Ovary (tissue), 9 donors: ENCODE results near the gene CCDC185. TPM values are rescaled to one million over a fixed set of nuclear protein-coding genes. Genes with fewer than 3 reads are reported as not detected.

Experiments used
- DNase-seq, 5 donors: peaks; one replicate each; pipeline ENCODE4 v3.0.0-alpha.2; 2019 to 2020
- H3K27ac ChIP-seq, 2 donors: fragments of 200-600 bp; one replicate each; pipeline versions ENCODE4 v1.5.1 to v1.8.0; 2019 to 2022
- H3K27me3 ChIP-seq: fragments of 200-600 bp; one replicate; pipeline ENCODE4 v1.8.0; 2022
- H3K36me3 ChIP-seq: fragments of 200-600 bp; sonication (generic); one replicate; pipeline ENCODE4 v1.5.1; 2019
- H3K4me1 ChIP-seq: one replicate; pipeline ENCODE4 v1.8.1; 2013; ENCODE audit warnings: mild to moderate bottlenecking, moderate library complexity; ENCODE audit not compliant: insufficient read depth
- H3K4me3 ChIP-seq: fragments of 200-600 bp; sonication (generic); one replicate; pipeline ENCODE4 v1.5.1; 2017
- H3K9me3 ChIP-seq, 2 donors: fragments of 200-600 bp in 1 of 2; sonication (generic) in 1 of 2; one replicate each; pipeline versions ENCODE4 v1.5.1 to v1.8.1; 2013 to 2019; ENCODE audit warnings: mild to moderate bottlenecking in 1 of 2, moderate library complexity in 1 of 2
- EP300 ChIP-seq: sonication (generic); formaldehyde crosslinking; IDR thresholded peaks from one replicate; pipeline ENCODE4 v1.6.1; 2017; ENCODE audit warnings: antibody characterized with exemption
- POLR2A ChIP-seq: fragments of 450-650 bp; IDR thresholded peaks from one replicate; pipeline ENCODE4 v1.6.1; 2017; ENCODE audit warnings: antibody characterized with exemption, mild to moderate bottlenecking, moderate library complexity
- WGBS, 3 donors: extraction: QIAGEN DNeasy Blood & Tissue Kit in 1 of 3; methylation state at CpG; one replicate each; pipeline versions ENCODE4 v1.1.5 to v1.1.7; 2013 to 2017; 5-methylcytosine and 5-hydroxymethylcytosine counted together
- intact Hi-C, 4 donors: fragments of 100-400 bp; cut with DNase I; formaldehyde crosslinking; loops; one replicate each; pipeline versions ENCODE4 v1.11.0 to v1.15.1; 2022 to 2023
- polyA plus RNA-seq, 2 donors: library from polyadenylated mRNA; stranded (reverse); fragments of 200-250 nt in 1 of 2; fragments of 350-450 nt in 1 of 2; fragmentation: Illumina TruSeq in 1 of 2; extraction: RNeasy Lipid Tissue Mini Kit (QIAGEN cat#74804) in 1 of 2; gene quantifications; one replicate each; pipeline ENCODE4 v1.2.3, GENCODE V29; 2013 to 2014
- total RNA-seq, 7 donors: library from RNA; depleted of rRNA in 2 of 7; stranded (reverse); fragments of >200 nt in 2 of 7; fragmentation: NEBNext Ultra II Directional in 3 of 7; extraction: Animal tissue kit (Norgen Biotek cat#: 25700) in 3 of 7; gene quantifications; one replicate each; pipeline versions ENCODE4 v1.1.0 to v1.2.4, GENCODE V29; 2016 to 2023
- TF ChIP-seq, protein P1 (sequence below), 3 donors: fragments of 450-650 bp in 2 of 3; fragments of 200-600 bp in 1 of 3; IDR thresholded peaks; one replicate each; pipeline versions ENCODE4 v1.5.1 to v1.8.0; 2016 to 2022; ENCODE audit warnings: antibody characterized with exemption in 3 of 3, mild to moderate bottlenecking in 1 of 3
- donor health status: DM: no; HTN: no; CAD: no; lungs with moderate emphysema.
- donor health status: DM: no; HTN: no; CAD: no.
- donor health status: Bipolar disorder and iron deficiency.
- donor health status: DM: yes; HTN: yes; CAD: no.
- donor health status: DM: no; HTN: no; CAD: no.
- donor health status: DM: yes; HTN: yes; CAD: no.

CCDC185 gene
- total and polyA plus RNA-seq, 9 donors: not detected

DNA sequence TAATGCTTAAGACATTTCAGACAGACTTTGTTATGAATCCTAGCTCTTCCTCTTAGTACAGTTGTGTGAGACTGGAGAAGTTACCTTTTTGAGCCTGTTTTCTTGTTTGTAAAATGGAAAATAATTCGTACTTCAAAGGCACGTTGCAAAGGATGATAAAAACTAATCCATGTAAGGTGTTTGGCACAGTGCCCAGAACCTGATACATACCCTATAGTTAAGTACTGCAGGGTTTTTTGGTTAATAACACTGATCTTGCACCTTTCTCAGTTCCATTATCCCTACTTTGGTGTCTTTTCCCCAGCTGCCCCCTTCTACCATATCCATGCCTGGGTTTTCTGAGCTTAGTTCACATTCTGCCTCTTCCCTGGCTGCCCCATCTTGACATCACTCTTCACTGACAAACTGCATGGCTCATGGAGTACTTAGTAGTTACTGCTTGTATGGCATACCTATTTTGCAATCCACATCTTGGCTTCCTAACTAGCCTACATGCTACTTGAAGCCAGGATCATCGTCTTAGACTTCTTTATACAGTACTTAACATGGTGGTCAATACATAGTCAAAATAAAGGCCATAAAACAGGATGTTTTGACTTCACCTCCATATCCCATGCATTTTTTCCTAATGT, 10.1 kb downstream of the CCDC185 start:
- no peaks in the 10 kb centered on the region for H3K36me3 ChIP-seq
- 59 to 61% (median 59%) methylated on average over 3 of the region's 3 CpGs for WGBS, 3 donors
- no peak for DNase-seq
- H3K27ac ChIP-seq: no peak overlapping the region
- no peaks in the 10 kb centered on the region for H3K27me3 ChIP-seq
- no peak for TF ChIP-seq POLR2A
- intact Hi-C loops: no loop called here
- H3K4me1 ChIP-seq: no peaks in the 10 kb centered on the region
- H3K9me3 ChIP-seq: peaks cover 0 to 3% of the 10 kb centered on the region in 2 donors
- H3K4me3 ChIP-seq: no peak overlapping the region

DNA sequence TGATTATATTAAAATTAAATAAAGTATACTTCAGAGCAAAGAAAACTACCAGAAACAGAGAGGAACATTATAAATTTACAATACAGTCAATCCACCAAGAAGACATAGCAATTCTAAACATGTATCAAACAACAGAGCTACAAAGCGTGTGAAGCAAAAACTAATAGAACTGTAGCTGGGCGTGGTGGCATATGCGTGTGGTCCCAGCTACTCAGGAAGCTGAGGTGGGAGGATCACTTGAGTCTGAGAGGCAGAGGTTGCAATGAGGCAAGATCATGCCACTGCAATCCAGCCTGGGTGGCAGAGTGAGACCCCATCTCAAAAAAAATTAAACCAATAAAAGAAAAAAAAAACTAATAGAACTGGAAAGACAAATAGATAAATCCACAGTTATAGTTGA, 12.3 kb downstream of the CCDC185 start:
- WGBS, 3 donors: 92 to 97% (median 93%) methylated on average over 3 of the region's 3 CpGs
- intact Hi-C loops: no loop called here
- no peaks in the 10 kb centered on the region for H3K36me3 ChIP-seq
- no peak for DNase-seq
- no peak overlapping the region for H3K27ac ChIP-seq
- TF ChIP-seq EP300: no peak
- no peak for TF ChIP-seq POLR2A
- TF ChIP-seq, protein P1, sequence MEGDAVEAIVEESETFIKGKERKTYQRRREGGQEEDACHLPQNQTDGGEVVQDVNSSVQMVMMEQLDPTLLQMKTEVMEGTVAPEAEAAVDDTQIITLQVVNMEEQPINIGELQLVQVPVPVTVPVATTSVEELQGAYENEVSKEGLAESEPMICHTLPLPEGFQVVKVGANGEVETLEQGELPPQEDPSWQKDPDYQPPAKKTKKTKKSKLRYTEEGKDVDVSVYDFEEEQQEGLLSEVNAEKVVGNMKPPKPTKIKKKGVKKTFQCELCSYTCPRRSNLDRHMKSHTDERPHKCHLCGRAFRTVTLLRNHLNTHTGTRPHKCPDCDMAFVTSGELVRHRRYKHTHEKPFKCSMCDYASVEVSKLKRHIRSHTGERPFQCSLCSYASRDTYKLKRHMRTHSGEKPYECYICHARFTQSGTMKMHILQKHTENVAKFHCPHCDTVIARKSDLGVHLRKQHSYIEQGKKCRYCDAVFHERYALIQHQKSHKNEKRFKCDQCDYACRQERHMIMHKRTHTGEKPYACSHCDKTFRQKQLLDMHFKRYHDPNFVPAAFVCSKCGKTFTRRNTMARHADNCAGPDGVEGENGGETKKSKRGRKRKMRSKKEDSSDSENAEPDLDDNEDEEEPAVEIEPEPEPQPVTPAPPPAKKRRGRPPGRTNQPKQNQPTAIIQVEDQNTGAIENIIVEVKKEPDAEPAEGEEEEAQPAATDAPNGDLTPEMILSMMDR (IDR thresholded peaks at IDR 0.05): no peak
- H3K4me1 ChIP-seq: no peaks in the 10 kb centered on the region
- H3K27me3 ChIP-seq: no peaks in the 10 kb centered on the region
- H3K4me3 ChIP-seq: no peak overlapping the region
- peaks cover 0 to 3% of the 10 kb centered on the region in 2 donors for H3K9me3 ChIP-seq

DNA sequence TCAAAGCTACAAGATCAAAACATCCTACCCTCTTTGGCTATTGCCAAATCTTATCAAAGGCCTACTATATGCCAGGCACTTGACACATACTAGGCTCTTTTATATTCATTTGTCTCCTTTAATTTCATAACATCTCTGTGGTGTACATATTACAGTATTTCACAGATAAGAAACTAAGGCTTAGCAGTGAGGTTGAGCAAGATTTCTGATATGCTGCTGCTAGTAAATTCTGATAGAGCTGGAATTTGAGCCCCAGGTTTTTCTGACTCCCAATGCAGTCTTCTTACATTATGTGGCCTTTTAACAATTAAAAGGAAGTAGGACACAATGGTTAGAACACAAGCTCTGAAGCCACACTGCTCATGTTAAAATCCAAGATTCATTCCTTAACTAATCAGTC, 16.8 kb downstream of the CCDC185 start:
- TF ChIP-seq EP300 (no peak), POLR2A (no peak)
- TF ChIP-seq, protein P1 (IDR thresholded peaks at IDR 0.05): no peak
- Histone ChIP-seq H3K4me1 (no peaks in the 10 kb centered on the region), H3K27ac (no peak overlapping the region), H3K36me3 (no peaks in the 10 kb centered on the region), H3K27me3 (no peaks in the 10 kb centered on the region), H3K9me3 (peaks cover 0 to 2% of the 10 kb centered on the region in 2 donors), H3K4me3 (no peak overlapping the region)
- intact Hi-C loops: no loop called here
- no peak for DNase-seq

DNA sequence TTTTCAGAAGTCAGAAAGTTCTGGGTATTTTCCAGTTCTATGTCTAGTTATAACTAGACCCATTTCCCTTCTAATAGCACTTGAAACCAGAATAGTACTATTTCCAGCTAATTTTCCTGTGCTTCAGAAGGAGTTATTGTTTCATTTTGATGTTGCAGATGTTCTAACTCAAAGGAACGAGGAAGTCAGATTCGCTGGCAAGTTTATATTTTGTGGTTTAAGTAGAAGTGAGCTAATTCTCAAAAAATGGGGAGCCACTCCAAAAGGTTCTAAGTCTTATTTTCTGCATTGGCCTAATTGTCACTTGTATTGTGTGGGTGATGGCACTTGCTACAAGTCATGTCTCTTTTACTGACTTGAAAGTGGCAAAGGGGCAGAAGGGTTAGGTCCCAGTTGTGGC, 18.1 kb downstream of the CCDC185 start:
- intact Hi-C loops: no loop called here
- no peaks in the 10 kb centered on the region for H3K36me3 ChIP-seq
- H3K9me3 ChIP-seq: no peaks in the 10 kb centered on the region
- no peak overlapping the region for H3K27ac ChIP-seq
- H3K4me1 ChIP-seq: no peaks in the 10 kb centered on the region
- H3K27me3 ChIP-seq: no peaks in the 10 kb centered on the region
- TF ChIP-seq, protein P1 (IDR thresholded peaks at IDR 0.05): no peak
- no peak for TF ChIP-seq EP300
- no peak for TF ChIP-seq POLR2A
- DNase-seq: no peak
- no peak overlapping the region for H3K4me3 ChIP-seq
- 5 to 14% (median 11%) methylated on average over 2 of the region's 2 CpGs for WGBS, 3 donors

DNA sequence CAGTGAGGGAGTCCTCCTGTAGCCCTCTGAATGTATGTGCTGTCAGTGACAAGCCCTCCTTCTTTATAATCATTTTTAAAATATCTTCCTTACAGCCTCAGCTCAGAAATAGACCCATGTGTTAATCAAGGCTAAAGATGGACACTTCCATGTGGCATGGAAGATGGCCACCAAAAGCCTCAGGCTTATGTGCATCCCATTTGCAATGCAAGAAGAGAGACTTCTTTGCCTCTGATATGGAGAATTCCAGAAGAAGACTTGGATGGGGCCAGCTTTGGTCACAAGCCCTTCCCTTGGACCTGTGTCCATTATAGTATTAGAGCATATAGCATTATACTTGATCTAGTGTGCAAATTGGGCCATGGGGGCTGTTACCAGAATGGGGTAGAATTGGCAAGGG, 18.5 kb downstream of the CCDC185 start:
- no peaks in the 10 kb centered on the region for H3K4me1 ChIP-seq
- no peaks in the 10 kb centered on the region for H3K9me3 ChIP-seq
- intact Hi-C loops: no loop called here
- no peak for DNase-seq
- no peak overlapping the region for H3K27ac ChIP-seq
- no peak overlapping the region for H3K4me3 ChIP-seq
- H3K36me3 ChIP-seq: no peaks in the 10 kb centered on the region
- H3K27me3 ChIP-seq: no peaks in the 10 kb centered on the region
- TF ChIP-seq, protein P1 (IDR thresholded peaks at IDR 0.05): no peak
- no peak for TF ChIP-seq EP300
- TF ChIP-seq POLR2A: no peak
